Measurements from ENCODE around the gene DCDC1.

The DCDC1 gene

GRCh38 chr11:30826911-30827310 is 542.6 kb downstream of the DCDC1 start:
- DNase-seq: no peak

GRCh38 chr11:30825723-30826122 is 543.8 kb downstream of the DCDC1 start:
- no peak for DNase-seq

GRCh38 chr11:30823119-30823518 is 546.4 kb downstream of the DCDC1 start:
- DNase-seq: no peak

GRCh38 chr11:30821438-30821965 is 548.0 kb downstream of the DCDC1 start:
- no peak for DNase-seq

- DNase-seq: no peak
These were observed 550.8 kb downstream of the DCDC1 start for GRCh38 chr11:30818721-30819120.

GRCh38 chr11:30816959-30817880 is 552.3 kb downstream of the DCDC1 start:
- no peak for DNase-seq

GRCh38 chr11:30815619-30816018 is 553.9 kb downstream of the DCDC1 start:
- DNase-seq: no peak

- DNase-seq: no peak
These were observed 554.8 kb downstream of the DCDC1 start for GRCh38 chr11:30814737-30815136.

All from central memory CD4-positive, alpha-beta T cell (primary cell).